ENCODE results near the gene RYR3. TPM values are rescaled to one million over a fixed set of nuclear protein-coding genes. Genes with fewer than 3 reads are reported as not detected.
A peak's percentile ranks its signal among the peaks of the same experiment; 100 is the strongest.

The RYR3 gene
- total RNA-seq, 1 donor from 2014 or later = 0.72 TPM

GRCh38 chr15:33722673-33723015, 411.9 kb downstream of the RYR3 start:
- no peak for ATAC-seq

- ATAC-seq = no peak
These were observed 413.7 kb downstream of the RYR3 start for GRCh38 chr15:33724321-33725036.

- ATAC-seq = no peak
These were observed 418.9 kb downstream of the RYR3 start for GRCh38 chr15:33729653-33730052.

- ATAC-seq = no peak
These were observed 420.0 kb downstream of the RYR3 start for GRCh38 chr15:33730815-33731214.

- no peak for ATAC-seq
These were observed 424.4 kb downstream of the RYR3 start for GRCh38 chr15:33735143-33735542.

GRCh38 chr15:33735637-33736247, 425.0 kb downstream of the RYR3 start:
- peak; percentile 51 for ATAC-seq

GRCh38 chr15:33737687-33738601, 427.2 kb downstream of the RYR3 start:
- ATAC-seq = peak; percentile 75

- ATAC-seq = no peak
These were observed 428.3 kb downstream of the RYR3 start for GRCh38 chr15:33738941-33739664.

- ATAC-seq = no peak
These were observed 431.5 kb downstream of the RYR3 start for GRCh38 chr15:33742306-33742705.

GRCh38 chr15:33742800-33743199, 432.0 kb downstream of the RYR3 start:
- no peak for ATAC-seq

- ATAC-seq = peak; percentile 58
These were observed 435.4 kb downstream of the RYR3 start for GRCh38 chr15:33746203-33746602.

GRCh38 chr15:33753012-33753411, 442.2 kb downstream of the RYR3 start:
- no peak for ATAC-seq

GRCh38 chr15:33754242-33754641, 443.5 kb downstream of the RYR3 start:
- no peak for ATAC-seq

- no peak for ATAC-seq
These were observed 446.2 kb downstream of the RYR3 start for GRCh38 chr15:33756961-33757360.

- no peak for ATAC-seq
These were observed 446.9 kb downstream of the RYR3 start for GRCh38 chr15:33757516-33758232.

GRCh38 chr15:33766389-33766788, 455.6 kb downstream of the RYR3 start:
- no peak for ATAC-seq

GRCh38 chr15:33768670-33769190, 458.0 kb downstream of the RYR3 start:
- no peak for ATAC-seq

- no peak for ATAC-seq
These were observed 463.2 kb downstream of the RYR3 start for GRCh38 chr15:33773969-33774368.

GRCh38 chr15:33778852-33779251, 468.1 kb downstream of the RYR3 start:
- ATAC-seq = no peak

GRCh38 chr15:33780011-33780768, 469.4 kb downstream of the RYR3 start:
- ATAC-seq = no peak

- no peak for ATAC-seq
These were observed 472.2 kb downstream of the RYR3 start for GRCh38 chr15:33782966-33783365.

Data from esophagus mucosa (tissue), 1 donor.